ENCODE measurements around the gene HASPIN. TPM values are rescaled to one million over a fixed set of nuclear protein-coding genes. Genes with fewer than 3 reads are reported as not detected.

The HASPIN gene
- total and polyA plus RNA-seq, 2 of the 8 experiments (the other 6 are each of a cell fraction or from before 2014, with no cell fraction given): 7.8 to 29.5 TPM

DNA sequence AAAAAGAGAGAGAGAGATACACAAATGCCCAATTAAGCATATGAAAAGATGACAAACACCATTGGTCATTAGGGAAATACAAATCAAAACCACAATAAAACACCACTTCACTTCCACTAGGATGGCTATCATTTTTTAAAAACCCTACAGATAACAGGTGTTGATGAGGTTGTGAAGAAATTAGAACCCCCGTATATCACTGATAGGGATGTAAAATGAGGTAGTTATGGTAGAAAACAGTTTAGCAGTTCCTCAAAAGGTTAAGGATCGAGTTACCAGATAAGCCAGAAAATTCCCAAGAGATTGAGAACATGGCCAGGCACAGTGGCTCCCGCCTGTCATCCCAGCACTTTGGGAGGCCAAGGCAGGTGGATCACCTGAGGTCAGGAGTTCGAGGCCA lies 30.6 kb upstream of the HASPIN start:
- H3K9ac ChIP-seq (replicated peaks in 1 of 4; ENCODE audit: extremely low read depth in 1 of 4, low read depth in 3 of 4, low read length in 3 of 4): no peak overlapping the region
- no peak overlapping the region for H4K5ac ChIP-seq (ENCODE audit: insufficient read length, low read depth, low read length)
- no peaks in the 10 kb centered on the region for H3K79me2 ChIP-seq (ENCODE audit: control insufficient read depth in 1 of 2, insufficient read depth in 2 of 2, low read length in 2 of 2)
- no peaks in the 10 kb centered on the region for H3K9me3 ChIP-seq (ENCODE audit: insufficient read depth in 2 of 2, low read depth in 1 of 2, low read length in 1 of 2)
- peaks cover 9% of the 10 kb centered on the region; the same call in 1 of the 2 replicates for H3K23me2 ChIP-seq (ENCODE audit: low read depth, low read length)
- no peak overlapping the region for H2BK15ac ChIP-seq (ENCODE audit: low read length)
- H3K36me3 ChIP-seq (ENCODE audit: control insufficient read depth in 2 of 4, insufficient read depth in 4 of 4, low read length in 3 of 4): no peaks in the 10 kb centered on the region
- H2BK12ac ChIP-seq (ENCODE audit: low read depth, low read length): no peak overlapping the region
- peaks cover 0 to 14% (median 8%) of the 10 kb centered on the region in 4 experiments; a peak in 5 of 7 replicates for H3K4me1 ChIP-seq (replicated peaks in 1 of 4; ENCODE audit: control insufficient read depth in 3 of 4, insufficient read depth in 4 of 4, low read length in 3 of 4)
- H3K27ac ChIP-seq (ENCODE audit: low read depth, low read length): no peak overlapping the region
- no peak overlapping the region for H2BK5ac ChIP-seq (ENCODE audit: low read depth, low read length)
- no peak overlapping the region for H3K4ac ChIP-seq (replicated peaks; ENCODE audit: insufficient read length, low read depth, low read length)
- no peak overlapping the region for H4K8ac ChIP-seq (ENCODE audit: extremely low read depth, insufficient read depth, low read length)
- H3K23ac ChIP-seq (ENCODE audit: insufficient read length): no peak overlapping the region
- H3K18ac ChIP-seq (ENCODE audit: extremely low read depth, low read length): no peak overlapping the region
- CTCF ChIA-PET (ENCODE audit: partially characterized antibody): interaction anchor here (0.7 to 3.3 kb wide), 5 partner anchors 10 to 43 kb away, joined by 3 to 29 read pairs (median 4); no protein-coding TSS in a partner anchor
- peaks cover 0 to 22% (median 13%) of the 10 kb centered on the region in 4 experiments; a peak in 6 of 7 replicates for H3K27me3 ChIP-seq (replicated peaks in 1 of 4; ENCODE audit: control insufficient read depth in 3 of 4, extremely low read depth in 1 of 4, insufficient read depth in 3 of 4, low read length in 3 of 4)
- peaks cover 0 to 8% of the 10 kb centered on the region in 2 experiments for H4K20me1 ChIP-seq (replicated peaks in 1 of 2; ENCODE audit: control insufficient read depth in 1 of 2, insufficient read depth in 2 of 2, low read length in 2 of 2)
- no peaks in the 10 kb centered on the region for H3K79me1 ChIP-seq (ENCODE audit: low read depth, low read length)
- H2BK20ac ChIP-seq (ENCODE audit: low read length): no peak overlapping the region
- no peak overlapping the region for H2AK5ac ChIP-seq (ENCODE audit: low read depth, low read length)
- DNase-seq (ENCODE audit: low read depth in 1 of 2, low spot score in 2 of 2) (no peak), FAIRE-seq (no peak)
- H2BK120ac ChIP-seq (replicated peaks; ENCODE audit: low read depth, low read length): no peak overlapping the region
- H3K4me2 ChIP-seq (ENCODE audit: insufficient read depth in 1 of 2, low read depth in 2 of 2, low read length in 2 of 2): no peak overlapping the region
- WGBS, 2 experiments (ENCODE audit: extremely low coverage in 1 of 2, insufficient coverage in 1 of 2, insufficient read length in 1 of 2, insufficient replicate concordance in 2 of 2, low coverage in 1 of 2, low lambda C conversion rate in 2 of 2, missing lambda C conversion rate in 1 of 2): 89% methylated on average over 4 of the region's 4 CpGs; no CpG with 5 or more reads in 1 of the 2 experiments
- H3K14ac ChIP-seq (ENCODE audit: insufficient read length): no peak overlapping the region
- H2AFZ ChIP-seq (ENCODE audit: low read length): no peak overlapping the region
- H3K4me3 ChIP-seq (ENCODE audit: extremely low read depth in 1 of 4, insufficient read depth in 2 of 4, low read depth in 3 of 4, low read length in 4 of 4): no peak overlapping the region
- no peak overlapping the region for H4K91ac ChIP-seq (replicated peaks; ENCODE audit: insufficient read length, low read length)
- no peak overlapping the region for H3K56ac ChIP-seq (replicated peaks; ENCODE audit: insufficient read length, low read depth, low read length)
- POLR2A ChIA-PET (ENCODE audit: partially characterized antibody): no interaction called here
- TF ChIP-seq, protein P1, sequence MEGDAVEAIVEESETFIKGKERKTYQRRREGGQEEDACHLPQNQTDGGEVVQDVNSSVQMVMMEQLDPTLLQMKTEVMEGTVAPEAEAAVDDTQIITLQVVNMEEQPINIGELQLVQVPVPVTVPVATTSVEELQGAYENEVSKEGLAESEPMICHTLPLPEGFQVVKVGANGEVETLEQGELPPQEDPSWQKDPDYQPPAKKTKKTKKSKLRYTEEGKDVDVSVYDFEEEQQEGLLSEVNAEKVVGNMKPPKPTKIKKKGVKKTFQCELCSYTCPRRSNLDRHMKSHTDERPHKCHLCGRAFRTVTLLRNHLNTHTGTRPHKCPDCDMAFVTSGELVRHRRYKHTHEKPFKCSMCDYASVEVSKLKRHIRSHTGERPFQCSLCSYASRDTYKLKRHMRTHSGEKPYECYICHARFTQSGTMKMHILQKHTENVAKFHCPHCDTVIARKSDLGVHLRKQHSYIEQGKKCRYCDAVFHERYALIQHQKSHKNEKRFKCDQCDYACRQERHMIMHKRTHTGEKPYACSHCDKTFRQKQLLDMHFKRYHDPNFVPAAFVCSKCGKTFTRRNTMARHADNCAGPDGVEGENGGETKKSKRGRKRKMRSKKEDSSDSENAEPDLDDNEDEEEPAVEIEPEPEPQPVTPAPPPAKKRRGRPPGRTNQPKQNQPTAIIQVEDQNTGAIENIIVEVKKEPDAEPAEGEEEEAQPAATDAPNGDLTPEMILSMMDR (IDR thresholded peaks at IDR 0.05; ENCODE audit: control extremely low read depth in 1 of 3, insufficient read depth in 1 of 3, low read depth in 1 of 3, low read length in 3 of 3): no peak
- TF ChIP-seq KDM4A (IDR thresholded peaks at IDR 0.05; ENCODE audit: low read depth, low read length, severe bottlenecking): no peak
- TF ChIP-seq SIN3A (conservative IDR thresholded peaks at IDR 0.05 in 1 of 2, IDR thresholded peaks at IDR 0.05 in 1 of 2; ENCODE audit: low read depth in 1 of 2, low read length in 2 of 2): no peak
- TF ChIP-seq CREB1 (IDR thresholded peaks at IDR 0.05): no peak
- TF ChIP-seq HDAC2 (IDR thresholded peaks at IDR 0.05; ENCODE audit: borderline replicate concordance in 1 of 2, low read depth in 2 of 2, low read length in 2 of 2): no peak
- no peak for TF ChIP-seq CTBP2 (IDR thresholded peaks at IDR 0.05; ENCODE audit: borderline replicate concordance, insufficient read depth, insufficient read length, low read length)
- no peak for TF ChIP-seq RBBP5 (IDR thresholded peaks at IDR 0.05; ENCODE audit: borderline replicate concordance, low read depth, low read length)
- TF ChIP-seq SAP30 (IDR thresholded peaks at IDR 0.05; ENCODE audit: insufficient read depth, insufficient replicate concordance, low read length): no peak
- TF ChIP-seq, protein P2, sequence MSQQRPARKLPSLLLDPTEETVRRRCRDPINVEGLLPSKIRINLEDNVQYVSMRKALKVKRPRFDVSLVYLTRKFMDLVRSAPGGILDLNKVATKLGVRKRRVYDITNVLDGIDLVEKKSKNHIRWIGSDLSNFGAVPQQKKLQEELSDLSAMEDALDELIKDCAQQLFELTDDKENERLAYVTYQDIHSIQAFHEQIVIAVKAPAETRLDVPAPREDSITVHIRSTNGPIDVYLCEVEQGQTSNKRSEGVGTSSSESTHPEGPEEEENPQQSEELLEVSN (IDR thresholded peaks at IDR 0.05): no peak

Measured in H1 (cell line).